Endodermal cell (in vitro differentiated cells): ENCODE measurements around the gene PLPPR4. TPM values are rescaled to one million over a fixed set of nuclear protein-coding genes. Genes with fewer than 3 reads are reported as not detected.

Source experiments
- DNase-seq: peaks from one replicate; pipeline ENCODE4 v3.0.0-alpha.2; 2017
- H3K27ac ChIP-seq: 2 replicates; pipeline ENCODE4 v1.5.1; 2013; ENCODE audit warnings: mild to moderate bottlenecking, low read depth, low read length, moderate library complexity
- H3K27me3 ChIP-seq: 2 replicates; pipeline ENCODE4 v1.6.1; 2013; ENCODE audit warnings: mild to moderate bottlenecking, low read length, moderate library complexity; ENCODE audit not compliant: insufficient read depth, control insufficient read depth, poor library complexity, severe bottlenecking
- H3K36me3 ChIP-seq: 2 replicates; pipeline ENCODE4 v1.7.0; 2013; ENCODE audit warnings: mild to moderate bottlenecking, low read length, moderate library complexity; ENCODE audit not compliant: control insufficient read depth, insufficient read depth
- H3K4me1 ChIP-seq: one replicate; pipeline ENCODE4 v1.7.0; 2013; ENCODE audit warnings: low read length; ENCODE audit not compliant: control insufficient read depth, insufficient read depth
- H3K4me3 ChIP-seq: 2 replicates; pipeline ENCODE4 v1.5.1; 2013; ENCODE audit warnings: mild to moderate bottlenecking, low read length, moderate library complexity
- H3K9ac ChIP-seq: 2 replicates; pipeline ENCODE4 v1.6.1; 2013; ENCODE audit warnings: mild to moderate bottlenecking, low read length, moderate library complexity; ENCODE audit not compliant: poor library complexity, severe bottlenecking; ENCODE audit errors: extremely low read depth
- H3K9me3 ChIP-seq: 2 replicates; pipeline ENCODE4 v1.6.1; 2013; ENCODE audit warnings: mild to moderate bottlenecking, low read length, moderate library complexity; ENCODE audit not compliant: control insufficient read depth
- H3K27ac Mint-ChIP-seq: 2 replicates; pipeline ENCODE4 v1.8.0; 2020; ENCODE audit warnings: mixed read lengths
- H3K27me3 Mint-ChIP-seq: 2 replicates; pipeline ENCODE4 v1.8.0; 2021; ENCODE audit warnings: mild to moderate bottlenecking, mixed read lengths; ENCODE audit not compliant: insufficient read depth
- H3K36me3 Mint-ChIP-seq: 2 replicates; pipeline ENCODE4 v1.8.0; 2020; ENCODE audit warnings: low read depth, mixed read lengths
- H3K4me1 Mint-ChIP-seq: 2 replicates; pipeline ENCODE4 v1.8.0; 2020; ENCODE audit warnings: mixed read lengths
- H3K4me3 Mint-ChIP-seq: 2 replicates; pipeline ENCODE4 v1.8.0; 2020; ENCODE audit warnings: mild to moderate bottlenecking, moderate library complexity, mixed read lengths
- H3K9me3 Mint-ChIP-seq: 2 replicates; pipeline ENCODE4 v1.8.0; 2020; ENCODE audit warnings: mild to moderate bottlenecking, mixed read lengths
- WGBS, 2 experiments: methylation state at CpG; one replicate each; pipeline versions ENCODE4 v1.1.5 to v1.1.7; 2013; ENCODE audit warnings: missing lambda C conversion rate in 2 of 2, mixed read lengths in 1 of 2; ENCODE audit not compliant: insufficient coverage in 1 of 2, insufficient read length in 1 of 2; 5-methylcytosine and 5-hydroxymethylcytosine counted together
- total RNA-seq, 2 donors: library from RNA; stranded (reverse); fragmentation: NEBNext Ultra II Directional in 1 of 2; extraction: Animal tissue kit (Norgen Biotek cat#: 25700) in 1 of 2; gene quantifications; 2 replicates in 1 of 2; 3 replicates in 1 of 2; pipeline ENCODE4 v1.2.1, GENCODE V29; 2021
- TF ChIP-seq, protein P1 (sequence below): fragments of 200-600 bp; sonication (generic); conservative IDR thresholded peaks from 2 replicates; pipeline ENCODE4 v1.5.0; 2021; ENCODE audit warnings: antibody characterized with exemption, mild to moderate bottlenecking

The PLPPR4 gene
- total RNA-seq, 2 donors from 2014 or later = 0.20 TPM; not detected in 1

GRCh38 chr1:99331083-99331482 is 66.8 kb downstream of the PLPPR4 start:
- DNase-seq = no peak
- WGBS, 2 experiments = 77% methylated on average over 3 of the region's 3 CpGs; no CpG with 5 or more reads in 1 of the 2 experiments
- Histone ChIP-seq H3K27me3 (no peaks in the 10 kb centered on the region), H3K4me1 (peaks cover 3% of the 10 kb centered on the region), H3K27ac (no peak overlapping the region), H3K4me3 (no peak overlapping the region), H3K9me3 (no peaks in the 10 kb centered on the region), H3K9ac (no peak overlapping the region), H3K36me3 (no peaks in the 10 kb centered on the region)
- Mint-ChIP-seq H3K36me3 (no peaks in the 10 kb centered on the region), H3K27ac (no peak overlapping the region), H3K9me3 (peaks cover 1% of the 10 kb centered on the region), H3K27me3 (no peaks in the 10 kb centered on the region), H3K4me1 (peaks cover 11% of the 10 kb centered on the region), H3K4me3 (no peak overlapping the region)
- TF ChIP-seq, protein P1, sequence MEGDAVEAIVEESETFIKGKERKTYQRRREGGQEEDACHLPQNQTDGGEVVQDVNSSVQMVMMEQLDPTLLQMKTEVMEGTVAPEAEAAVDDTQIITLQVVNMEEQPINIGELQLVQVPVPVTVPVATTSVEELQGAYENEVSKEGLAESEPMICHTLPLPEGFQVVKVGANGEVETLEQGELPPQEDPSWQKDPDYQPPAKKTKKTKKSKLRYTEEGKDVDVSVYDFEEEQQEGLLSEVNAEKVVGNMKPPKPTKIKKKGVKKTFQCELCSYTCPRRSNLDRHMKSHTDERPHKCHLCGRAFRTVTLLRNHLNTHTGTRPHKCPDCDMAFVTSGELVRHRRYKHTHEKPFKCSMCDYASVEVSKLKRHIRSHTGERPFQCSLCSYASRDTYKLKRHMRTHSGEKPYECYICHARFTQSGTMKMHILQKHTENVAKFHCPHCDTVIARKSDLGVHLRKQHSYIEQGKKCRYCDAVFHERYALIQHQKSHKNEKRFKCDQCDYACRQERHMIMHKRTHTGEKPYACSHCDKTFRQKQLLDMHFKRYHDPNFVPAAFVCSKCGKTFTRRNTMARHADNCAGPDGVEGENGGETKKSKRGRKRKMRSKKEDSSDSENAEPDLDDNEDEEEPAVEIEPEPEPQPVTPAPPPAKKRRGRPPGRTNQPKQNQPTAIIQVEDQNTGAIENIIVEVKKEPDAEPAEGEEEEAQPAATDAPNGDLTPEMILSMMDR = no peak

- peak overlapping the region; percentile 55 for H3K27ac Mint-ChIP-seq
- whole genome bisulfite sequencing, 2 experiments = 55 to 100% methylated on average over 1 to 2 of the region's 2 CpGs
These were observed 67.3 kb downstream of the PLPPR4 start for GRCh38 chr1:99331636-99332035.

DNA sequence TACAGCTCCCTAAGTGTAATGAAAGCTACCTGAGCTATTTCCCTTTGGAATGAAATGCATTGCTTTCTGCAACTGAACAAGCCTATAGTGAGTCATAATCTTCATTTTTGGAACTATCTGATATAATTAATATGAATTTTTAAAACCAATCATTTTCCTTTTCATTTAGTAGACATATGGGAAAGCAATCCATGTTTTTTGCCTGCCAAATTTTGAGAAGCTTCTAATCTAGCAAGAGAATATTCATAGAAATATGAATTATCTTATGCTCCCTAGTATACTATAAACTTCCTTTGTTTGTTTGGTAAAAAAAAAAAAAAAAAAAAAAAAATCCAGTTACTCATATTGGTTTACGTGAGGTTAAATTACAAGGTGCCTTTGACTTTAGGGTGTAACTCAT is 68.3 kb downstream of the PLPPR4 start:
- no peak overlapping the region for H3K9ac ChIP-seq
- WGBS, 2 experiments = no CpG with 5 or more reads among the region's 1 CpG
- no peak for DNase-seq
- H3K4me1 ChIP-seq = no peaks in the 10 kb centered on the region
- H3K9me3 ChIP-seq = no peaks in the 10 kb centered on the region
- H3K4me3 ChIP-seq = no peak overlapping the region
- H3K27me3 ChIP-seq = no peaks in the 10 kb centered on the region
- no peaks in the 10 kb centered on the region for H3K36me3 ChIP-seq
- H3K27ac ChIP-seq = no peak overlapping the region
- Mint-ChIP-seq H3K27me3 (no peaks in the 10 kb centered on the region), H3K36me3 (no peaks in the 10 kb centered on the region), H3K27ac (no peak overlapping the region), H3K4me3 (no peak overlapping the region), H3K4me1 (peaks cover 4% of the 10 kb centered on the region), H3K9me3 (peaks cover 1% of the 10 kb centered on the region)
- TF ChIP-seq, protein P1 = no peak

More at GRCh38 chr1:99331636-99332035, 67.3 kb downstream of the PLPPR4 start:
- no peaks in the 10 kb centered on the region for H3K9me3 ChIP-seq
- TF ChIP-seq, protein P1 = no peak
- H3K4me3 Mint-ChIP-seq = no peak overlapping the region
- H3K9ac ChIP-seq = no peak overlapping the region
- peaks cover 11% of the 10 kb centered on the region for H3K4me1 Mint-ChIP-seq
- H3K9me3 Mint-ChIP-seq = peaks cover 1% of the 10 kb centered on the region
- no peak for DNase-seq
- H3K4me3 ChIP-seq = no peak overlapping the region
- no peaks in the 10 kb centered on the region for H3K36me3 Mint-ChIP-seq
- H3K27me3 ChIP-seq = no peaks in the 10 kb centered on the region
- no peak overlapping the region for H3K27ac ChIP-seq
- H3K27me3 Mint-ChIP-seq = no peaks in the 10 kb centered on the region
- peaks cover under 1% of the 10 kb centered on the region for H3K4me1 ChIP-seq
- H3K36me3 ChIP-seq = no peaks in the 10 kb centered on the region
